HG02623 (cell line): Measurements from ENCODE around the gene TWIST2.

Experiments
- ATAC-seq: cut with Tn5 transposase; IDR thresholded peaks from one replicate; pipeline ENCODE4 v1.9.1; 2021; ENCODE audit warnings: moderate library complexity; ENCODE audit not compliant: unreplicated experiment

The TWIST2 gene

DNA sequence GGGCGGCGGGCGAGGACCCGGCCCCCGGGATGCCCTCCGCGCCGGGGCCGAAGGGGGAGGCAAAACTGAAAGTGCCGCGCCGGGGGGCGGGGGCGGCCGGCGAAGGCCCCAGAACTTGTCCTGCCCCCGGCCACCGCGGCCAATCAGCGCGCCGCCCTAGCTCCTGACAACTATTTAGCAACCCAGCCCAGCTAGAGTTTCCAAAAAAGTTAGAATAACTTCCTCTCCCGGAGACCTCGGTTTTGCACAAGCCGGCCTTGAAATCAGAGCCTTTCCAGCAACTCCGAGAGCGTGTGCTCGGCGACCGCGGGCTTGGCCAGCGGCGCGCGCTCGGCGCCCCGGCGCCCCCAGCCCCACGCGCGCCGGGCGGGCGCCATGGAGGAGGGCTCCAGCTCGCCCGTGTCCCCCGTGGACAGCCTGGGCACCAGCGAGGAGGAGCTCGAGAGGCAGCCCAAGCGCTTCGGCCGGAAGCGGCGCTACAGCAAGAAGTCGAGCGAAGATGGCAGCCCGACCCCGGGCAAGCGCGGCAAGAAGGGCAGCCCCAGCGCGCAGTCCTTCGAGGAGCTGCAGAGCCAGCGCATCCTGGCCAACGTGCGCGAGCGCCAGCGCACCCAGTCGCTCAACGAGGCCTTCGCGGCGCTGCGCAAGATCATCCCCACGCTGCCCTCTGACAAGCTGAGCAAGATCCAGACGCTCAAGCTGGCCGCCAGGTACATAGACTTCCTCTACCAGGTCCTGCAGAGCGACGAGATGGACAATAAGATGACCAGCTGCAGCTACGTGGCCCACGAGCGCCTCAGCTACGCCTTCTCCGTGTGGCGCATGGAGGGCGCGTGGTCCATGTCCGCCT is at the start of gene TWIST2:
Gene TWIST2 (plus strand): TSS at position 245 of the 850 bp plus-strand sequence. CDS start 131 bp downstream, at position 376.
- ATAC-seq: no peak

DNA sequence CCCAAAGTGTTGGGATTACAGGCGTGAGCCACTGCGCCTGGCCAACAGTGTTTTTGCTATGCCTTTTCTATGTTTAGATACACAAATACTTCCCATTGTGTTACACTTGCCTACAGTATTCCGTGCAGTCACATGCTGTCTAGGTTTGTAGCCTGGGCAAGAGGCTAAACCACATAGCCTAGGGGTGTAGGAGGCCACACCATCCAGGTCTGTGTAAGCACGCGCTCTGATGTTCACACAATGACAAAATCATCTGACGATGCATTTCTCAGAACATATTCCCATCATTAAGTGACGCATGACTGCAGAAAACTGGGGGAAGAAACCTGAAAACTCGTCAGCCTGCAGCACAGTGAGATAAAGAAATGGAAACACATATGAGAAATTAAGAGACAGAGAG is 46.1 kb upstream of the TWIST2 start:
- no peak for ATAC-seq

DNA sequence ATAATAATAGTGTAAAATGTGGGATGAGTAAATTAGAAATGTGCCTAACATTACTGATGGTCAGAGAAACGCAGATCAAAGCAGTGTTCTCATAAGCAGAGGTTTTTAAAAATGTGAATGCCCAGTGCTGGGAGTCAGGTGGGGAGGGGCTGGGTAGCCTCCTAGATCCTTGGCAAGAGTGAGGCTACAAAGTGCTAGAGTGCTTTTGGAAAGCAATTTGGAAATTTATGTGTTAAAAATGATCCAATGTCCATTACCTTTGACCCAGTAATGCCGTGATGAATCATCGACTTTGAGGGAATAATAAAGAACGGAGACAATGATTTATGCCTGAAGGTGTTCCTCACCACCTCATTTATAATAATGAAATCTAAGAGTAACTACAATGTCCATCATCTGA is 44.9 kb upstream of the TWIST2 start:
- ATAC-seq: no peak

DNA sequence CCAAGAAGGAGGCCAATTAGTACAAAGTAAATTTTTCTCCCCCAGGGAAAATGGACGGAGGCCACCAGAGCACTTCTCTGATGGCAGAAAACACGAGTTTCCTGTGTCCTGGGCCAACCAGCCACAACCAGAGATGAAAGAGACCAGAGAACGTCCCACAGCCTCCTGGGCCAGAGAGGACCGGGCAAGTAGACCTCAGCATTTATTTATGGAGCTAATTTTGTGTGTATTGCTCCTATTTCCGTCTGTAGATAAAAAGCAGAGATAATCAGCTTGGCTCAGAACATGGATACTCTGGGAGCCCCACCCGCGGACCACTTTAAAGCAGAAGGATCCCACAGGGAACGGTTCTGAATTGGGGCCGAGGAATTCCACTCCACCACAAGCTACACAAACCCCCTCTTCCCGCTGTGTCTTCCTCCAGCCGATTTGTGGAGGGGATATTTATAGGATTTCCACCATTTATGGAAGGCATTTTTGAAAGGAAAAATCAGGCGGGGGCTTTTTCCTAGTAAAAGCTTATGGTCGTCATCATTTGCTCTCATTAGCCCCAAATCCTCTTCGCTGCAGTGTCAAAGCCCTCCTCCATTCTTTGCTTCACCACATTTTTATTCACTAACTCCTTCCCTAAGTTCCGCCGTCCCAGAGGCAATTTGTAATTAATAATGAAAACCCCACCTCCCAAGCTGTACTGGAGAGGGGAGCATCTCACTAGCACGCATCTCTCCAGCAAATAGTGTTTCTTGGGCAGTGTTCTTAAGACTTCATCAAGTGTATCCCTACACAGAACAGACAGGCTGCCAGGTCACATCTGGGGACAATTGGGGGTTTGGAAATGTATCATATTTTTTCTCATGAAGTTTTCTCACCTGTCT is 43.7 kb upstream of the TWIST2 start:
- no peak for ATAC-seq

DNA sequence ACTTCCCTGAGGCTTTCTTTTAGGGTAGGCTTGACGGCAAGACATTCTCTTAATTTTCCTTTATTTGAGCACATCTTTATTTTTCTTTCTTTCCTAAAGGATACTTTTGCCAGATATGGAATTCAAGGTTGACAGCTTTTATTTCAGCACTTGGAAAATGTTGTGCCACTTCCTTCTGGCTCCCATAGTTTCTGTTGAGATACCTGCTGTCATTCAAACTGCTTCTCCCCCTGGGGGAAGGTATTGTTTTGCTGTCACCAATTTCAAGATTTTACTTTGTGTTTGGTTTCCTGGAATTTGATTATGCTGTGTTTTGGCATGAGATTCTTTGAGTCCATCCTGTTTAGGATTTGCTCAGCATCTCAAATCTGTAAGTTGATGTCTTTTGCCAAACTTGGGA is 39.1 kb upstream of the TWIST2 start:
- ATAC-seq: no peak

DNA sequence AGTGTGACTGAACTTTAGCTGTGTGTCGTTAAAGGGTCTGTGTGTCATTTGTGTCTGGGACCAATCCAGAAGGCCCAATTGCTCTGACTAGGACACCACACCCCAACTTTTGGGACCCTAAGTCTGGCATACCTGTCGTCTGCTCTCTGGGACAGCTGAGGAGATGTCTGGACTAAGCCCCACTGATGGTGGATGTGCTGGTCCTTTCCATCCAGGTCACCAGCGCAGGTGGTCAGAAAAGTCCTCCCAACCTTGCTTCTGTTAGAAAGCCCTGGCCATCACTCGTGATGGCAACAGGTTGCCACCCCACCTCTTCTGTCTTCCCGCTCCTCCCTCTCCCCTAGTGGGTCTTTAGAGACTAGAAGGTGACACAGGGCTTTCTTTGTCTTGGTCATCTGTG is 37.6 kb upstream of the TWIST2 start:
- ATAC-seq: no peak

DNA sequence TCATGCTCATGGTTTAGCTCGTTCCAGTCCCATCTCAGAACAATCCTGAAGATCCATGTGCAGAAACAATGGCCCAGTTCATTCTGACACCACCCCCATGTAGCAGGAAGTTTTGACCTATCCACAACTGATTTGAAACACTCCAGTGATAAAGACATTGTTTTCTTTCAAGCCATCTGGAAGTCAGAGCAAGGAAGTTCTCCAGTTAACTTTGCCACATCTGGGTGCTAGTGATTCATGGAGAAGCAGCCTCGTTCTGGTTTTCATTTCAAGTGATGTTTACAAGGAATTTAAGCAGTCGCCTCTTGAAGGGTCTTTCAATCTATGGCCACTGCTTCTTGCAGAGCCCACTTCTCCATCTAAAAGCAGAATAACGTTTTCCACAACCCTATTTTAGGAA is 36.6 kb upstream of the TWIST2 start:
- ATAC-seq: no peak

DNA sequence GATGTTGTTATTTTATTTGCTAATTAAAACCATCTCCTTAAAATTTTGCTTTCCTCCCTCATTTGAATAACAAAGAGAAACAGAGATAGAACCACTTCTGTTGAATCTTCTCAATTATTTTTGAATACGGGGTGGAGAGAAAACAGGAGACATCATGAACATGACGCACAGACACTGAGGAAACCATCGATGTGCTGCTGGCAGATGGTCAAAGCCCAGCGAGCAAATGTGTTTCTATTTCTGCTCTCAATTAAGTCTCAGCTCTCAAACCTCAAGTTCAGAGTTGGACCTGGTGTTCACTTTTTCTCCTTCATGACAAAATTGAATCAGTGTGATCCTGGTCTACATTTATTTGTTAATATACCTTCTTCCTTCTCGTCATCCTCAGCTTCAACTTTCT is 36.1 kb upstream of the TWIST2 start:
- ATAC-seq: no peak

DNA sequence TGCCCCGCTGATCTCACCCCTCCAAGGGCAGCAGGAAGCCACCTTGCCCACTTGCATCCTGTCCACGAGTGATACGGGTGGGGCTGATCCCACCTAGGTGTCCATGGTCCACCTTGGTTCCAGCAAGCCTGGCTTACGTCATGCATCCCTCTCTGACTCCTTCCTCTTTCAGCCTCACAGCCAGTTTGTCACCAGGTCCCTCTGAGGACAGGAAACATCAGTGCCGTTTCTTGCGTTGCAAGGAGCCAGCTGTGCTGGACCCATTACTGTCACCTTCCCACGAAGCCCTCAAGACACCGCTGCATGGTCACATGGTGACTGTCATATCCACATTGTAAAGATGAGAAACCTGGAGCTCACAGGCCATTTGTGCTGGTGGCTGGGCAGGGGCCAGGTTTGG is 34.8 kb upstream of the TWIST2 start:
- no peak for ATAC-seq

DNA sequence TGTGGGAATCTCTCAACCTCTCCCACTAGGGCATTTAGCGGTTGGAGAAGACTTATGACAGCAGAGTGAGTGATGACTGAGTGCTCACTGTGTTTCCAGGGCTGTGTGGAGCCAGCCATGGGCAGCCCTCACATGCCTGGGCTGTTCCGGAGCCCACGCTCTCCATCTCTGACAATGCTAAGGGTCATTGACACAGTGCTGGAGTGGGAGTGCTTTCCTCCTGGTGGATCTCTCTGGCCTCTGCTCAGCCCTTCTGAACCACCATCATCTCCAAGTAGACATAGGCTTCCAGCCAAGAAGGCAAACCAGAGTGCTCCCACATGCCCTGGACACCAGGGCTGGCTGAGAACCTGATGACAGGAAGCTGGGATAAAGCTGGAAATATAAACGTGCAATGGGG is 33.1 kb upstream of the TWIST2 start:
- no peak for ATAC-seq

DNA sequence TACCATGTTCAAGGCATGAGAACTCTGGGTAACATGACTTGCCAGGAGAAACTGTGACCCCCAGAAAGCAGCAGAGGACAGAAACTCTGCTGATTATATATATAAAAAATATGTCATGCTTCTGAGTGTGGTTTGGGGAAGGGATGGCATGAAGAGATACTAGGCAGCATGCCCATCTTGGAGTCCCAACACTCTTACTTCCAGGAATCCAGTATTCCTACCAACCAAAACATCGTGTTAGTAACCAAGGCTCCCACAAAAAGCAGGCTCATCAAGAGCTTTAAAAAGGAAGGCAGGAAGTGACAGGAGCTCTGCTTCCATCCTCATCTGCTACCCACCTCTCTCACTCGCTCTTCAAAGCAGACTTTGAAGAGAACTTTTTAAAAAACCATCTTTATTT is 31.6 kb upstream of the TWIST2 start:
- no peak for ATAC-seq

DNA sequence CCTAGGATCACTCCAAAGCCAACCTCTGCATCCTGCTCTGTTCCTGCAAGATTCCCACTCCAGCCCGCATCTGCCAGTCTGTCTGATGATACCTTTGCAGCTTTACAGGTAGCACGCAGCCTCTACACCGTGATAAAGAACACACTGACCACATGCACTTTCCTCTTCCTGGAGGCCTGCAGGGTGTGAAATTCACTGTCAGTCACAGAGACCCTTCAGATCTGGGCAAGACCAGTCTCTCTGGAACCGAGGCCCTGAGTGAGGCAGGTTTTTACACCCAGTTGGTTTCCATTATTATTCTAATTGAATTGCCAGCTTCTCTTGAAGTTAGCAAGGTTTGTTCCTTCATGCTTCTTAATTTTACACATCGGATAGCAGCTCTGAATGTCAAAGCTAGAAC is 30.5 kb upstream of the TWIST2 start:
- ATAC-seq: no peak

DNA sequence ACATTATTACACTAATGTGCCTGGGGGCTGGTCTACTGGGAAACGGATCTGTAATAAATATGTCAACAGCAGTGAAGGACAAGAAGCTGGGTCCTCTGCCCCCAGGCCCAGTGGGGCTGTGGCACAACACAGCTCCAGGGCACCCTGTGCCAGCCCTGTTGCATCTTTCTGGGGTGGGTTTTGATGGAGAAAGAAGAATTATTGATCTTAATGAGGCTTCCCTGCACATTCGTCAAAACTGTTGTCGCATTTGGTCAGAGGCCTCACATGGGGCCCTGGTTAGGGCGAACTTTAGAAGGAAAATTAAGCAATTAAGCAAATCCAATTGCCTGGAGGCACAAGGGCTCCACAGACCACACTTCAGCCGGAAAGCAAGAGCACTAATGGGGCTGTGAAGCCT is 30.0 kb upstream of the TWIST2 start:
- ATAC-seq: no peak

DNA sequence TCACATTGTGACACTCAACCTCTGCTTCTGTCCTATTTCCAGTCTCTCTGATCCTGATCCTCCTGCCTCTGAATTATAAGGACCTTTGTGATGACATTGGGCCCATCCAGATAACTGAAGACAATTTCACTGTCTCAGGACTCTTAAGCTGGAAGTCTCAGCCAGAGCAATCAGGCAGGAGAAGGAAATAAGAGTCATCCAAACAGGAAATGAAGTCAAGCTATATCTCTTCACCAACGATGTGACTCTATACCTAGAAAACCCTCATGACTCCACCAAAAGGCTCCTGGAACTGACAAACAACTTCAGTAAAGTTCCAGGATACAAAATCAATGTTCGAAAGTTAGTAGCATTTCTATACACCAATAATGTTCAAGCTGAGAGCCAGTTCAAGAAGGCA is 29.3 kb upstream of the TWIST2 start:
- no peak for ATAC-seq

DNA sequence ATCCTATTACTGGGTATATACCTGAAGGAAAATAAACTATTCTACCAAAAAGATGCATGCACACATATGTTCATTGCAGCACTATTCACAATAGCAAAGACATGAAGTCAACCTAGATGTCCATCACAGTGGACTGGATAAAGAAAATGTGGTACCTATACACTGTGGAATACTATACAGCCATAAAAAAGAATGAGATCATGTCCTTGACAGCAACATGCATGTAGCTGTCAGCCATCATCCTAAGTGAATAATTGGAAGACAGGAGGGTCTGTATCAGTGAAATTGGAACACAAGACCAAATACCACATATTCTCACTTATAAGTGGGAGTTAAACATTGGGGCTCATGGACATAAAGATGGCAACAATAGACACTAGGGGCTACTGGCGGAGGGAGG is 27.7 kb upstream of the TWIST2 start:
- ATAC-seq: no peak

DNA sequence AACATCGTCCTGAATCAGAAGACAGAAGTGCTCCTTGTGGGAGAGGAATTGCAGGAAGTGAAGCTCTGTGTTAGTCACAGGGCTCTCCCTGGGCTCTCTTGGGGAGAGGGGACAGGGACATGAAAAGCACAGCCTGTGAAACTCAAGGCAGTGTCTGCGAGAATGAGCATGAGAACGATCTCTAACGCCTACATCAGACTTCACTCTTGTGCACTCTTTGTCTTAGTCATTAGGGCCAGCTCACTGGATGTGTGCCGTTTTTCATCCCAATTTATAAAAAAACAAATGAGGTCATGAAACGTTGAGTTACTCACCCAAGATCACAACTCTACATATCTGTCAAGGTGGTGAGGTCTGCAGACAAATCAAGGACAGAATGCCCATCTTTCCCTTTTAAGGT is 27.0 kb upstream of the TWIST2 start:
- no peak for ATAC-seq

DNA sequence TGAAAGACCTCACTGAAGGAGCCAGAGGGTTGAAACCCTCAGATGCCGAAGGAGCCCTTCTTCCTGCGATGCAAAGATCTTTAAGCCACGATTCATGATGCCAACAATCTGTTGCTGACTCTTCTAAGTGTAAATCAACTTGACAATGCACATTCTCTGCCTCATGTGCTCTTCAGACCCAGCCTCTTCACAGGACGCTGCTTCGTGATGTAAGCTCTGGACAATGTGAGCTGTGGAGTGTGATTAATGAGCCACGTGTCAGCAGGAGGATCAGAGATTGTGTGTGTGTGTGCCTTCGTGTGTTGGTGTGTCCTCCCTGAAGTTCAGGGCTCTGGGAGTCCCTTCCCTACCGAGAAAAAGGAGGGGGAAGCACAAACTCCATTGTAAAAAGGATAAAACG is 26.5 kb upstream of the TWIST2 start:
- no peak for ATAC-seq

DNA sequence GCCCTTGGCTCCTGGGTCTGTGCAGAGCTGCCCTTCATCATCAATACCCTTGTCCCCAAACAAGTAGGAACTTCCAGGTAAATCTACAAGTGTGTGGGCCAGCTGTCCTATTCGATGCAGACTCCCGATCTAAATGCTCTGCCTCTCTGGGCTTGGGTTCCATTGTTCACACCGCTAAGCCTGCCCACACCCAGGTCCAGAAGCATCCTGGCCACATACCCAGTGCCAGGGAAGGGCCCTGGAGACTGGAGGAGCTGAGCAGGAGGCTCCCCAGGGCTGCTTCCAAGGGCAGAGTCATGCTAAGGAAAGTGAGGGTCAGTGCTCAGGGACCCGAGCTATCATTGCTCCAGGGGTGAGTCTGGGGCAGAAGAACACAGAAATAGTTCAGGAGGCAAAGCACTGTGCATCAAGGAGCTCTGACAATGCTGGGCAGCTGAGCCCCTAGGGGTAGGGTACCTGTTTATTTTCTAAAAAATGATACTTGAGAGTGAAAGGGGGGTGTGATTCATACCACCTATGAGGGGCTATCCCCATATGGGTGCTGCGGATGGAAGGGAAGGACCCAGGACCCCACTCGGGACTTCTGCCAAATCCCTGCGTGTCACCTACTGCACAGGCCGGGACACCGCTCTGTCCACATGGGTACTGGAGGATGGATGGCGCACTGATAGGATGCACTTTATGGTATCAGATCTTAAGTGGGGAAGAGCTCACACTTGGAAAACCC is 25.8 kb upstream of the TWIST2 start:
- no peak for ATAC-seq

DNA sequence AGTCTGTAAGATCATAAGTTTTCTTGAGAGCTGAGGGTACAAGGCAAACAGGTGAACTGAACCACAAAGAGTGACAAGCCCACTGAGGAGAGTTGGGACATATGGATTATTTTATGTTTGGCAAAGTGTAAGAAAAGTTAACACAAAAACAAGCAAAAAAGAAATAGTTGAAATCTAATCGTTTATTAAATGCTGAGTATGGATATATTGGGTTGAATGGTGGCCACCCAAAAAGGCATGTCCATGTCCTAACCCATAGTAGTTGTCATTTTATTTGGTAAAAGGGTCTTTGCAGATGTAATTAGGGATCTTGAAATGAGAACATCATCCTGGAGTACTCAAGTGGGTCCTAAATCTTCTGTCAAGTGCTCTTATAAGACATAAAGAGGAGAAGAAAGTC is 24.9 kb upstream of the TWIST2 start:
- ATAC-seq: no peak

DNA sequence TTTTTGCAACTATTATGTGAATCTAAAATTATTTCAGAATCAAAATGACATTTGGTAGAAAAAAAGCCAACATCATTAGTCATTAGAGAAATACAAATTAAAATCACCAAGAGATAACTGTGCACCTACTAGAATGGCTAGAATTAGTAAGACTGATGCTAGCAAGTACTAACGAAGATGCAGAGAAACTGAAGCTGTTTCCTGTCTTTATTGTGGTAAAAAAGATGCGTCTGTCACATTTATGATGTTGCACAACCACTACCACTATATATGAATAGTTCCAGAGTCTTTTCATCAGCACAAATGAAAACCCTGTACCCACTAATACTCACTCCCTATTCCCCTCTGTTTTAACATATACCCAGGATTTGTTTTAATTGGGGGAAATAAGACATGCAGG is 16.7 kb upstream of the TWIST2 start:
- no peak for ATAC-seq

DNA sequence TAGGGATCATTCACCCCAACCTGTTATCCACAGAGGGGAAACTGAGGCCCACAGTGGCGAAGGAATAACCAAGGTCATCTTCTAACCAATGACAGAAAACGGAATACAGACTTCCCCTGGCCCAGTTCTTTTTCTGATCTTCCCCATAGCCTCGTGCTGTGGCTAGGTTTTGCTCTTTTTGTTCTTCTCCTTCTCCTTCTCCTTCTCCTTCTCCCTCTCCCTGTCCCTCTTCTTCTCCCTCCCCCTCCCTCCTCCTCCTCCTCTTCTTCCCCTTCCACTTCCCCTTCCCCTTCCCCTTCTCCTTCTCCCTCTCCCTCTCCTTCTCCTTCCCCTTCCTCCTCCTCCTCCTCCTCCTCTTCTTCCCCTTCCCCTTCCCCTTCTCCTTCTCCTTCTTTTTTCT is 12.9 kb upstream of the TWIST2 start:
- no peak for ATAC-seq
